HG02943 (cell line): Measurements from ENCODE around the gene CCDC181.
A peak's percentile ranks its signal among the peaks of the same experiment; 100 is the strongest.
"Not testable (repeated sequence)": the region's sequence is repeated elsewhere in the genome, so short reads cannot be mapped to it uniquely, and the experiment has no call there.

Experiments used
- ATAC-seq: cut with Tn5 transposase; IDR thresholded peaks from one replicate; pipeline ENCODE4 v1.9.1; 2021; ENCODE audit warnings: mild to moderate bottlenecking, low read depth, moderate library complexity; ENCODE audit not compliant: unreplicated experiment

The CCDC181 gene

DNA sequence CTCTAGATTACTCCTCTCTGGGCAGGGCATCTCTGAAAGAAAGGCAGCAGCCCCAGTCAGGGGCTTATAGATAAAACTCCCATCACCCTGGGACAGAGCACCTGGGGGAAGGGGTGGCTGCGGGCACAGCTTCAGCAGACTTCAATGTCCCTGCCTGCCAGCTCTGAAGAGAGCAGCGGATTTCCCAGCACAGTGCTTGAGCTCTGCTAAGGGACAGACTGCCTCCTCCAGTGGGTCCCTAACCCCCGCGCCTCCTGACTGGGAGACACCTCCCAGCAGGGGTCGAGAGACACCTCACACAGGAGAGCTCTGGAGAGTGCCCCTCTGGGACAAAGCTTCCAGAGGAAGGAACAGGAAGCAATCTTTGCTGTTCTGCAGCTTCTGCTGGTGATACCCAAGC, 18.9 kb downstream of the CCDC181 start:
- not testable (repeated sequence) for ATAC-seq

DNA sequence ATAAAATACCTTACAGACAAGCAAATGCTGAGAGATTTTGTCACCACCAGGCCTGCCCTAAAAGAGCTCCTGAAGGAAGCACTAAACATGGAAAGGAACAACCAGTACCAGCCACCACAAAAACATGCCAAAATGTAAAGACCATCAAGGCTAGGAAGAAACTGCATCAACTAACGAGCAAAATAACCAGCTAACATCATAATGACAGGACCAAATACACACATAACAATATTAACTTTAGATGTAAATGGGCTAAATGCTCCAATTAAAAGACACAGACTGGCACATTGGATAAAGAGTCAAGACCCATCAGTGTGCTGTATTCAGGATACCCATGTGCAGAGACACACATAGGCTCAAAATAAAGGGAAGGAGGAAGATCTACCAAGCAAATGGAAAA, 24.7 kb downstream of the CCDC181 start:
- not testable (repeated sequence) for ATAC-seq

DNA sequence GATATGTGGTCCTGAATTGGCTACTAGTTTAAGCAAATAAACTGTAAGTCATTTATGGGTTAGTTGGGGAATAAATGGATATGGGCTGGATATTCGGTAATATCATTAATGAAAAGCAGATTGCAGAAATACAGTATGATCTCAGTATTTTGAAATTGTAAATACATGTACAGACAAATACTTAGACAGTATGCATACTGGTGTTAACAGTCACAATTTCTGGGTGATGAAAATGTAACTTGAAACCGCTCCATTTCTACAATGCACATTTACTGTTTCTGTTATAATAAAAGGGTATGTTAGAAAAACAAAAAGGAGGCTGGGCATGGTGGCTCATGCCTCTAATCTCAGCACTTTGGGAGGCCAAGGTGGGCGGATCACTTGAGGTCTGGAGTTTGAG, 31.3 kb downstream of the CCDC181 start:
- ATAC-seq: no peak

DNA sequence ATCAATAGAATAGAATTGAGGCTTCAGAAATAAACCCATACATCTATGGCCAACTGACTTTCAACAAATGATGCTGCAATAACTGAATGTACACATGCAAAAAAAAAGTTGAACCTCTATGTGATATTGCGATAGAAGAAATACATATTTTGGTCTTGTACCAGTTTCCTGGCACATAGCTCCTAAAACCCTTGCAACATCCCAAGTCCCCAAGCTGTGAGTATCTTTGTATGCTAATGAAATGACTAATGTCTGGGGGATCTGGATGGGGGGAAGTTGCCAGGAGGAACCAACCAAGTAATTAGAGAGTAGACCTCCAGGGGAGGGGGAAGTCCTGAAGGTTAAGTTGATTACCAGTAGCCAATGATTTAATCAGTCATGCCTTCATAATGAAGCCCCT, 34.9 kb downstream of the CCDC181 start:
- no peak for ATAC-seq

DNA sequence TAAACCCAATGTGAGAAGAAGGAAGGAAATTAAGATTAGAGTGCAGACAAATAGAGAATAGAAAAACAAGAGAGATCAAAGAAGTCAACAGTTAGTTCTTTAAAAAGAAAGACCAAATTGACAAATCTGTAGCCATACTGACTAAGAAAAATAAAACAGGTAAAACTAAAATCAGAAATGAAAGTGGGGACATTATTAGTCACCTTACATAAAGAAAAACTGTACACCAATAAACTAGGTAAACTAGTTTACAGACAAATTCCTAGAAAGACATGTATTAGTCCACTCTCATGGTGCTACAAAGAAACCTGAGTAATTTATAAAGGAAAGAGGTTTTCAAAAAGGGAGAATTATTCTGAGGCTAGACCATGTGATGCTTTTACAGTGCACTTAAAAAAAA, 37.0 kb downstream of the CCDC181 start:
- no peak for ATAC-seq

DNA sequence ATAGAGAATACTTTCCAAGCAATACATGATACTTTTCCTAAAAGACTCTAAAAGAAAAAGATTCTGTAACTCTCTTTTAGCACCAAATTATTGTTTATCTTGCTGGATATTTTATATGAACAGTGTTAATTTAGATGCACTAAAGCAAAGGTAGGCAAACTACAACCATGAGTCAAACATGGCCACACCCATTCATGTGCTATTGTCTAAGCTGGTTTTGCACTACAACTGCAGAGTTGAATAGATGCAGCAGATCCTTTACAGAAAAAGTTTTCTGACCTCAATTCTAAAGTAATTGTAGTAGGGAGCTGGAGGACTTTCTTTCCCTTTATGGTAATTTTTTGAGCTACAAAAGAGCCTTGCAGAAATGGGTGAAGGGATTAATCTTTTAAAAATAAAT, 39.9 kb downstream of the CCDC181 start:
- ATAC-seq: no peak

DNA sequence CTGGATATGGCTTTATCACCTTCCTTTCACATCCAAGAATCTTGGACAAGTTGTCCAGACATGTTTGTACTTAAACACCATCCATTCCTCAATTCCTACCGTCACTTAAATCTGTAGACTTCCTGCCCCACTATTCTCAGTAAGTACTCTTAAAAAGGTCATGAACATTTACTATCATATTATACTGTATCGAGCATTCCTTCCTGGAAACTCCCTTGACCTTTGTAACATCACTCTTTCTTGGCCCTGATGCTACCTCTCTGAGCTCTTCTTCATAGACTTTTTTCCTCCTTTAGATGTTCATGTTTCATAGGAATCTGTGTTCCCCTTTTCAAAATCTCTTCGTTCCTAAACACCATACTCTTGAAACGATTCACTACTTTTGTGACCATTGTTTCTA, 43.8 kb downstream of the CCDC181 start:
- ATAC-seq: no peak

DNA sequence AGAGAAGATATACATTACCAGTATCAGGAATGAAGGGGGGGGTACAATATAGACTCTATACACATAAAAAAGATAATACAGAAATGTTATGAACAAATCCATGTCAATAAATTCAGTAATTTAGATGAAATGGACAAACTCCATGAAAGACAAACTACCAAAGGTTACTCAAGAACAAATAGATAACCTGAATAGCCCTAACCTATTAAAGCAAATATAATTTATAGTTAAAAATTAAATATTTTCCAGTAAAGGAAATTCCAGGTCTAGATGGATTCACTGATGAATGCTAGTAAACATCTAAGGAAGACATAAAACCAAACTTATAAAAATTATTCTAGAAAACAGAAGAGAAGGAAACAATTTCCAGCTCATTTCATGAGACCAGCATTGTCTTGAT, 46.1 kb downstream of the CCDC181 start:
- ATAC-seq: no peak

DNA sequence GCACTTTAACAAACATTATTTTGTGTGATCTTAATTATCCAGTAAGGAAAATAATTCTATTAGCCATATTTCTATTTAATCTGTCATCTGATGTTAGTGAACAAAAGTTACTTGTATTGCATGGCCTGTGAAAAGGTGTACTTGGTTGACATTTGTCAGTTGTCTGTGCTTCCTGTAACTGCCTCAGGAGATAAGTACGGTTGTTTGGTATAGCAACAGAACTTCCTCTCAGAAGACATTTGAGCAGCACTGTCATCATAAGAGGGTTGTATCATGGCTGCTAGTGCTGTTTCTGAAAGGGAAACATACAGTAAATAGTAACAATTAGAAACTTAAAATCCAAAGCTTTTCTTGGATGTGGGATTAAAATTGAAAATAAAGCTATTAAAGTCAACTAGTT, 55.9 kb downstream of the CCDC181 start:
- ATAC-seq: no peak

DNA sequence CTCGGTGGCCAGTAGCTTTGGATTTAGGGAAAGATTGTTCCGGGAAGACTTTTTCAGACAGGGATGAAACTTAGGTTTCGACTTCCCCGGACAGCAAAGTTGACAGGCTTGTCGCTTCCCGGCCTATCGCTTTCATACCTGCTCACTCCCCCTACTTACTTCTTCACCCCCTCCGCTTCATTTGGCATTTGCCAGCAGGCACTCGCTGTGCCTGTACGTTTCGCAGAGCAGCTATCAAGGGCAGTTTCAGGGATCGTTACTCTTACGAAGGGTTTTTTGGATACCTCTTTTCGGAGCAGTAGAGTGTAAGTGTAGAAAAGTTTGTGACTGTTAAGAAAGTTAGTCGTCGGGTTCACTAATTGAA, 58.9 kb downstream of the CCDC181 start:
- peak; percentile 15 for ATAC-seq

DNA sequence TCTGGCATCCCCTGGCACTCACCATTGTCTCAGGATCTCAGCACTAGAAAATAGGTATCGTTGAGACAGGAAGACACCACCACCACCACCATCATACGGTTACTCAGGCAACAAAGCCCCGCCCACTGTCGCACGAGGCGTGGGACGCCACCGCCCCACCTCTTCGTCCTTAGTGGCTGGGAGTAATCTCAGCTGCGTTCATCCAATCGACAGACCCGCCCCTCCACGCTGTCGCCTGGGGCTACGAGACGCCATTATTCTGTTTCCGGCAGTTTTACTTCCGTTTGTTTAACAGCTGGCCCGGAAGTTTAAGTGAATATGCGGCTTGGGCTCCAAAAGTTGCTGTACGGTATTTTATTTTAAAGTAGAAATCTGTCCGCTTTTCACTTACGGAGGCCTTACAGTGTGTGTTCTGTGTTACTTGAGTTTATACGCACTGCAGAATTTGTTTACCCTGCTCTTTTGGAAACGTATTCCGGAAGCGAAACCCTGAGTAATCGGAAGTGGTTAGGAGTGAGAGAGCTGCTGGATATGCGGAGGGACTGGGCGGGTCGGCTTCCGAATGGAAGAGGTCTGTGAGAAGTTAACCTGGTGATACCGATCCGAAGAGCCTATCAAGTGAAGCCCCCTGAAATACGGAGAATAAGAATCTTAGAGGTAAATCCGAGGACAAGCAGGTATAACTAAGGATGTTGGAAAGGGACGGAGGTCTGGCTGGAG, 59.4 kb downstream of the CCDC181 start, which contains the start of the genes BLZF1 and NME7:
Gene BLZF1, plus strand, starts transcription at position 510 of the 720 bp plus-strand sequence. CDS start 1,328 bp downstream, outside the sequence.
Gene NME7, minus strand, starts transcription at position 112 of the 720 bp plus-strand sequence. Its CDS starts 87 bp downstream, at position 25.
- peak; percentile 99 for ATAC-seq

DNA sequence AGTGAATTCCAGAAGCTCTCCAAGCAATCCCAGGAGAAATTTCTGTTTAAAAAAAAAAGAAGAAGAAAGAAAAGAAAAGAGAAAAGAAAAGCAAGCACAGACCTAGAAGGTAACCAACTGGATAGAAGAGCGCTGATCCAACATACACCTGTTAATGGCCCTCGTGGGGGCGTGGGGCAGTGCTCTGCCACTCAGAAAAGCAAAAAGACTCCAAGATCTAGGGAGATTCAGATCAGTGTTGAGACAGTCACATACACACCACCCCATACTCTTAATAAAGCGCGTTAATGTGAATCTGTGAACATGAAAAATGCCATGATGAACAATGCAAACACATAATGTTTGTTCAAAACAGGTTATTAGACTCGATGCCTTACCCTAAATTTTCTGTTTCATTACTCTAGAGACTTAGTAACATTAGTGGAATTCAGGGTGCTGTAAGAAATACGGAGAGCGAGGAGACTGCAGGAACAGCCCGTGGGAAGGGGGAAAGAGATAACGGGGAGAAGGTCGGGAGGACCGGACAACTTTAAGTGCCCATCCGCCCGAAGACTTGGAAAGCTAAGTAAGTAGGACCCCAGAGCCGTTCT, 60.1 kb downstream of the CCDC181 start:
- no peak for ATAC-seq

DNA sequence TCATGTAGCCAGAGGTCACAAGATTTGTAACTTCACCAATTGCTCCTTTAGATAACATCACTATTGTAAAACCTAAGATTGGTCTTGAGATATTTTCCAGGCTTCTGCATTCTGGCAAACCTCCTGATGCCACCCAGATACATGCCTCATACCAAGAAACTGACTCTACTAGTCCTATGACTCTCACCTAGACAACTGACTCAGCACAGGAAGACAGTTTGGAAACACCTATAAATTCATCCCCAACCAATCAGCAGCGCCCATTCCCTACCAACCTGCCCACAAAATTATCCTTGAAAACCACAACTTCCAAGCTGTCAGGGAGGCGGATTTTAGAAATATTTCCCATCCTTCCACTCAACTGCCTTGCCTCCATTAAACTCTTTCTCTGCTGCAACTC, 62.3 kb downstream of the CCDC181 start:
- ATAC-seq: no peak

DNA sequence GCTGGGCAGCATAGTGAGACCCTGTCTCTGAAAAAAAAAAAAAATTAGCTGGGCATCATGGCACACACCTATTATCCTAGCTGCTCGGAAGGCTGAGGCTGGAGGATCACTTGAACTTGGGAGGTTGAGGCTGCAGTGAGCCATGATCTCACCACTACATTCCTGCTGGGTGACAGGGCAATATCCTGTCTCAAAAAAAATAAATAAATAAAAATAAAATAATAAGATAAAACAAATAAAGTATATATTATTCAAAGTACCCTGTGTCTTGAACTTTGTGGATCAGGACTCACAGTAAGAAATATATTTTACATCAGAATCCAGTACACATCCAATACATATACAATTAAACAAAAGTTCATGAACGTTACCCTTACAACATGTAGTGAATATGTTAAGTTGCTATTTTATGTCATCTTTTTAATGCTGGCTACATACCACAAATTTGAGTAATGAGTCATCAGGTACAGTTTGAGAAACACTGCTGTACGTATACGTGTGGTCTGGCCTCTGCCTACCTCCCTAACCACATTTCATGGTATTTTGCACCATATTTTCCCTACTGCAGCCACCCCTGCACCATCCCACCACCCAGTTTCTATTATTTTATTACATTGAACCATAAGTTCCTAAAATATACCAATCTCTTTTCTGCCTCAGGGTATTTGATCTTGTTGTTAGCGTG, 64.1 kb downstream of the CCDC181 start:
- no peak for ATAC-seq

DNA sequence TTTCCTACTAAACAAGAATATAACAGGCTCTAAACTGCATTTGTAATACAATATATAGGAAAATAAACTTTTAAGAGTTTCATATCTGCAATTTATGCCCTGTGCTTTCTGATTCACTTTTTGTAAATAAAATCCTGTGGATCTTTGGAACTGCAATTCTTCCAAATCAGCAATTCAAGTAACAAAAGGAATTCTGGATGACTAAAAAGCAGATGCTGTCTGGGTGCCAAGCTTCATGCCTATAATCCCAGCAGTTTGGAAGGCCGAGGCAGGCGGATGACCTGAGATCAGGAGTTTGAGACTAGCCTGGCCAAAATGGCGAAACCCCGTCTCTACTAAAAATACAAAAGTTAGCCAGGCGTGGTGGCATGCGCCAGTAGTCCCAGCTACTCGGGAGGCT, 66.0 kb downstream of the CCDC181 start:
- ATAC-seq: no peak

DNA sequence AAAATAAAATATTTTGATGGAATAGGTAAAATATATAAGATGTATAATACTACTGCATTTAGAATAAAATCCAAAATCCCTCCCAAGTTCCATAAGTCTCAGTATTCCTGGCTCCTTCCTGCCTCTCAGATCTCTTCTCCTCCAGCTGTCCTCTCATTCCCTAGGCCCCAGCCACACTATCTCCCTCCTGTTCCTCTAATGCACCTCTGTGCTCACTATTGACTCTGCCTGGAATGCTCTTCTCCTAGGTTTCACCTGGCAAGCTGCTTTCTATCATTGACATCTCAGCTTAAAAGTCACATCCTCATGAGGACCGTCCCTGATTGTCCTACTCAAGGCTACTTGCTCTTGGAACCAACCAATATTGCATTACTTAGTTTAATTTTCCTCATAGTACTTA, 66.9 kb downstream of the CCDC181 start:
- ATAC-seq: no peak

DNA sequence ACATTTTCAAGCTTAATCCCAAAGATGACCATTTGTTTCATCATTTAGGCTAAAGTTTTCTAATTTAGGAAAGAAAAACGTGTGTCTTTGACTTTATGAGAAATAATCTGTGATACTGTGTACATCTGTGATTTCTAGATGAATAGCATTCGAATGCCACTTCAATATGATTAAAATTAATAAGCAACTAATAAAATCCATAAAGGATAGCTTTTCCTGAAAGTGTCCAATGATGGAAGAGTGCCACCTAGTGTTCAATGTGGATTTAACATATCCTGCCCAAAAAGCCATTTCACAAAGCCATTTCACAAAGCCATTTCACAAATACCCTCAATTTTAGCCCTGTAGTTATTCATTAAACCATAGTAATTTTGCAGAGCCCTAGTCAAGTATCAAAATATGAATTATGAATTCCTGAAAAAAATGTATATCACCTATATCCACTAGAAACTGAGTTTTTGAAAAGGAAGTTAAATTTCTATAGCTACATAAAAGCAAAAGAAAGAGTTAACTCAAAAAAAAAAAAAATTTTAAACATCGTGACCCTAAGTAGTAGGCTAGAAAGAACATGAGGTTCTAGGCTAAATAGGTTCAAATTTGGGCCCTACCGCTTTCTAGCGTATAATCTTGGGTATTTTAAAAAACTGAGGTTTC, 78.8 kb downstream of the CCDC181 start:
- ATAC-seq: no peak

DNA sequence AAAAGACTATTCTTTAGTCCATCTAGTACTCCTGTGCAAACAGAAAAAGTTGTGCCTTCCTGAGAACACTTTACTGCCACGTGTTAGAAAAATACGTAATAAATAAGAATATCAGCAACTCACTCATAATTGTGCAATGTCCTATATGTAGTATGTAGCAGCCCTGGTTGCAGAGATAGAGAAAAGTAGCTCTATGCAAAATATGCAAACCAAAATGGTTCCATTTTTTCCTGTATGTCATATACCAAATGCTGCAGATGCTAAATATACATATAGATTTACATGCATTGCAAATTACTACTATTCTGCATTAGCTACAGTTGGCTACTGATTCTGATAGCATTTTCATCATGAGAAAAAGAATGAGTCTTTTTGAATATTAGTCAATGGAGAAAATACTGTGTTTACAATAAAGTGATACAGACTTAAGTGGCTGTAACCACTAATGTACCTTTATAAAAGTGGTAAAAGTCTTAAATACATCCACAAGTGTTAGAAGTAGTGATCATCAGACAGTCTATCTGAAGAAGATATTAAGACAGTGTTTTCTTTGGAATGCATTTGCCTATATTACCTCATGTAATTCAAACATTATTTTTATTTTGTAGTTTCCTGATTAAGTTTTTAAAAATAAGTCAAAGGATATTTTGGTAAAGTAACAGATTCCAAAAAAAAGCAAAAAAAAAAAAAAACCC, 79.4 kb downstream of the CCDC181 start:
- no peak for ATAC-seq

DNA sequence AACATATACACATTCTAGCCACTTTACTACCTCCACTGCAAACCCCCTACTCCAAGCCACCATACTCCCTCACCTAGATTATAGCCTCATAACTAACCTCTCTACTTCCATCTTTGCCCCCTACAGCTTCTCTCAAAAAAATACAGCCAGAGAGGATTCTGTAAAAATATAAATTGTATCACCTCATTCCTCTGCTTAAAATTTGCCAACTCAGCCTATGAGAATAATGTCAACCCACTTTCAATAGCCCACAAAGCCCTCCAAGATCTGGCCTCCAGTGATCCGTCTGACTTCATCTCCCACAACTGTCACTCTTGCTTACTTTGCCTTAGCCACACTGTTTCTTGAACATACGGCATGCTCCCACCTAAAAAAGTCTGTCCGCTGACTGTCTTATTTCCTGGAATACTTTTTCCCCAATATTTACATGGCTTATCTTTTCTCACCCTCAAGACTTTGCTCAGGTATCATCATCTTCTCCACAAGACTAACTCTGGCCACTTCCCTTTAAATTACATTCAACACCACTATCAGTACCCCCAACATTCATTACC, 81.2 kb downstream of the CCDC181 start:
- ATAC-seq: no peak

DNA sequence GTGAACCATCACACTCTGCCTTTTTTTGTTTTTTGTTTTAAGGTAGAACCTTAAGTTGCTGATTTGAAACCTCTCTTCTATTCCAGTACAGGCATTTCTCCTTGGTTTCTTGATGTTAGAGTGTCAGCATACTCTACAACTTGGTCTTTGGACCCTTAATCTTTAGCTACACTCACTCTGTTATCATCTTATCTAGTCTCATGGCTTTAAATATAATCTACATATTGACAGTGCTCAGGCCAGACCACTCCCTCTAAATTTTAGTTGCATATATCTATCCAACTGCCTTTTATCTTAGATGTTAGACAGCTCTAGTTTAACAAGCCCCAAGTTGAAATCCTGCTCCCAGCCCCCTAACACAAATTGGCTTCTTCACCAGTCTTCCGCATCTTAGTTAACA, 81.8 kb downstream of the CCDC181 start:
- ATAC-seq: no peak
